ENCODE results near the gene GTPBP4.
"Not testable (repeated sequence)": the region's sequence is repeated elsewhere in the genome, so short reads cannot be mapped to it uniquely, and the experiment has no call there.

The GTPBP4 gene

DNA sequence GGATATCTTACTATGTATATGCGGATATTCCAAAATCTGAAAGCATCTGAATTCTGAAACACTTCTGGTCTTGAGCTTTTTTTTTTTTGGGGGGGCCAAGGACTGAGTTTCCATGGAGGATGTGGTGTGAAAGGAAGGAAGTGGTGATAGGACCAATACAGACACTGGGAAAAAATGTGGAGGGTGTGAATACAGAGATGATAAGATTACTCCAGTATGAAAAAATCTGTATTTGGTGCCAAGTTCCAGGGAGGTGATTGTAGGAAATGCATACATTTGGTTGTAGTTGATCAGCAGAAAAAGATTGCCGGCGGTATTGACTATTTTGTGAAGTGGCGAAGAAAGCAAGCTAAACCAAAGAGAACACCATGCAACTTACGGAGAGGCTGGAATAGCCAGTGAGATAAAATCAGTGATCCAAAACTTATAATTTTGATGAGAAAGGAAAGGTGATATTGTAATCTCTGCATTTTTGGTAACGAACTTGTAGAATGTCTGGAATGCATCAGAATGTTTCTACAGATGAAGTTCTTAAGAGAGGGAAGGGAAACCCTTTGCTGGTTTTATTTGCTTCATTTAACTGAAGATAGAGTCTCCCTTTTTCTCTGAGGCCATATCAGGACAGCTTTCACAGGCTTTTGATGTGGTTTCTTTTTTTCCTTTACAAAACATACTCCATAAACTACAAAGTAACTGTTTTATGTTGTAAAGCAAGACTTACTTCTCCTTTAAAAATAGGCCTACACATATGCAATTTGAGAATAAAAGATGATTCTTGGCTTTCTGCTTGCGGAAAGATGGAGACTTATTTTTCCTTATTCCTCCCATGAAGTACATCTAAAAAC, 73.9 kb downstream of the GTPBP4 start:
- no peak for DNase-seq

DNA sequence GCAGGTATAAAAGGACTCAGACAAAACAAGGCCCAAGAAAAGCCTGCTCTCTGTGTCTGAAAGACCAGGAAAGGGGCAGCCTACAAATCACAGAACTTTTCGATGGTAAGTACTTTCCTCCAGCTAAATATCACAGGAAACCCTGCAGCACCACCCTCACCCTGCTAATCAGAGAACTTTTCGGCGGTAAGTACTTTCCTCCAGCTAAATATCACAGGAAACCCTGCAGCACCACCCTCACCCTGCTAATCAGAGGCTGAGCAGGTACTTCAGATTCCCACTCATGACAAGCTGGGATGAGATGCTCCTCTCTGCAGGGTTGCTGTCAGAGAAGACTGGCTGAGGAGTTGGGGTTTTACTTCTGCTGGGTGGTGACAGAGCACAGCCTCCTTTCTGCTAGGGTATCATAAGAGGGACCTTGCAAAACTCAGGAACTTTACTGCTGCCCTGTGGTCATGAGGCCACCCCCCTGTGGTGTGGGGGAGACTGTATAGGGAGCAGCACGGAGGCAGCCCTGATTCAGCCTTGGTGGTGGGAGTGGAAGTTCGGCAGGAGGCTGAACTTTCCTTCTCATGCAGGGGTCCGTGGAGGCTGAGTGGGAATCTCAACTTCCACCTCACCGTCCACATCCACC, 75.1 kb downstream of the GTPBP4 start:
- peak; percentile 27 for DNase-seq

DNA sequence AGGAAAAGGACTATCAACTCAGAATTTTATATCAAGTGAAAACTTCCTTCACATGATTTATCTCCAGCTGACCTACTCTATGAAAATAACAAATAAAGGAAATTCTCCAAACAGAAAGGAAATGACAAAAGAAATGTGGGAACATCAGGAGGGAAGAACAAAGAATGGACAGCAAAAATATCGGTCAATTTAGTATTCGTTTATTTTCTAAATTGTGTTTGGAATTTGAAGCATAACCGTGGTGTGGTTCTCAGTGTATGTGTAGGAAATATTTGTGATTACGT, 76.7 kb downstream of the GTPBP4 start:
- DNase-seq, result no peak

DNA sequence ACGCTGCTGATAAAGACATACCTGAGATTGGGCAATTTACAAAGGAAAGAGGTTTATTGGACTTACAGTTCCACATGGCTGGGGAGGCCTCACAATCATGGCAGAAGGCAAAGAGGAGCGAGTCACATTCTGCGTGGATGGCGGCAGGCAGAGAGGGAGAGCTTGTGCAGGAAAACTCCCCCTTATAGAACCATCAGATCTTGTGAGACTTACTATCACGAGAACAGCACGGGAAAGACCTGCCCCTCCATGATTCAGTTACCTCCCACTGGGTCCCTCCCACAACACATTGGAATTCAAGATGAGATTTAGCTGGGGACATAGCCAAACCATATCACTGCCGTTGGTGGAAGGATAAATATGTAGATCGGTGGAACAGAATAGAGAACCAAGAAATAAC, 78.5 kb downstream of the GTPBP4 start:
- DNase-seq, result not testable (repeated sequence)

DNA sequence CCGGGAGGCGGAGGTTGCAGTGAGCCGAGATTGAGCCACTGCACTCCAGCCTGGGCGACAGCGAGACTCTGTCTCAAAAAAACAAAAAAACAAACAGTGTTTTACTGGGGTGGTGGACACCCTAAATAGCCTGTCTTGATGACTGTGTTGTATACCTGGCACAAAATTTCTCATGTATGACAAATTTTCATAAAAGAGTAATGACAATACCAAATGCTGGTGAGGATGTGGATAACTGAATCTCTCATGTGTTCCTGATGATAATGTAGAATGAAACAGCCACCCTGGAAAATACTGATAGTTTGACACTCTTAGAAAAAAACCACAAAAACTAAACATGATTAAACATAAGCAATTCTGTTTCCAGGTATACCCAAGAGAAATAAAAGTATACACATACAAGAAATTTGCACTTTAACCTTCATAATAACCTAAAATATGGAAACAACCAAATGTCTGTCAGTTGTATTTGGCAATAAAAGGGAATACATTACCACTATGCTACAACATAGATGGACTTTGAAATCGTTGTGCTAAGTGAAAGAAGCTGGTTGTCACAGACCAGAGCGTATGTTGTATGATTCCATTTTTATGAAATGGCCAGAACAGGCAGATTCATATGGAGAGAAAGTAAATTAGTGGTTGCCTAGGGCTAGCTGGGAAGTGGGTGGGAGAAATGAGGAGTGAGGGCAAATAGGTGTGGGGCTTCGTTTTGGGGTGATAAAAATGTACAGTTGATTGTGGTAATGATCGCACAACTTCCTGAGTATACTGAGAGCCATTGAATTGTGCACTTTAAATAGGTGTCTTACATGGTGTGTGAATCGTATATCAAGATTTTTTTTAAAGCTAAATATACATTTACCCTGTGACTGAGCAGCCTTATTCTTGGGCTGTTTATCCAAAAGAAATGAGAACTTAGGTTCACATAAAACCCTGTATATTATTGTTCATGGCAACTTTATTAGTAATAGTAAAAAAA, 80.4 kb downstream of the GTPBP4 start:
- no peak for DNase-seq
